Fibroblast of villous mesenchyme (primary cell): Measurements from ENCODE around the gene GPATCH2. TPM values are rescaled to one million over a fixed set of nuclear protein-coding genes. Genes with fewer than 3 reads are reported as not detected.
A peak's percentile ranks its signal among the peaks of the same experiment; 100 is the strongest.

Experiments
- DNase-seq: peaks from one replicate; pipeline ENCODE4 v3.0.0-alpha.2; 2010; ENCODE audit warnings: low read depth
- H3K4me3 ChIP-seq: 2 replicates; pipeline ENCODE4 v1.5.1; 2011; ENCODE audit warnings: low read depth, mild to moderate bottlenecking, low read length
- CTCF ChIP-seq: IDR thresholded peaks from 2 replicates; pipeline ENCODE4 v1.5.1; 2012; ENCODE audit warnings: low read depth, mild to moderate bottlenecking, low read length; ENCODE audit not compliant: insufficient read depth
- total RNA-seq: library from RNA; depleted of rRNA; stranded (reverse); fragments of >200 nt; gene quantifications from 2 replicates; pipeline ENCODE4 v1.2.3, GENCODE V29; 2012

Gene GPATCH2
- total RNA-seq, 1 donor = 28.1 TPM

GRCh38 chr1:217522277-217522676, 108.6 kb downstream of the GPATCH2 start:
- DNase-seq = no peak
- no peak overlapping the region for H3K4me3 ChIP-seq
- TF ChIP-seq CTCF = peak; percentile 13

GRCh38 chr1:217521317-217521716, 109.6 kb downstream of the GPATCH2 start:
- DNase-seq = peak; percentile 30
- H3K4me3 ChIP-seq = no peak overlapping the region
- TF ChIP-seq CTCF = no peak

DNA sequence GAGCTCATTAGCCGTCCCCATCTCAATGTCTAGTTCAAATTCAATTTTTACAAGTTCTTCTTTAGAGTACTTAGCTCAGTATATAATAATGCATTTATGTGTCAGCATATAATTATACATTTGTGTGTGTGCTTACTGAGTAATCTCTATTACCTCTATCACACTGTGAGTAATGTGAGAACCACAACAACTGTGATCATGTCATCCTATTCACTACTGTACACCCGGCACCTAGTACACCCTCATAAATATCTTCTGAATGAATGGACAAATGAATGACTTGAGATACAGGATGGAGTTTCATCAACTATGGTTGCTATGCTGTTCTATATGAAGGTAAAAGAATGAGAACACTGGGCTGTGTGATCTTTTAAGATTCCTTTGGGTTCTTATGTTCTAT, 124.0 kb downstream of the GPATCH2 start:
- H3K4me3 ChIP-seq = no peak overlapping the region
- no peak for DNase-seq
- TF ChIP-seq CTCF = no peak

GRCh38 chr1:217498209-217498608, 132.7 kb downstream of the GPATCH2 start:
- DNase-seq = no peak
- no peak for TF ChIP-seq CTCF
- no peak overlapping the region for H3K4me3 ChIP-seq

DNA sequence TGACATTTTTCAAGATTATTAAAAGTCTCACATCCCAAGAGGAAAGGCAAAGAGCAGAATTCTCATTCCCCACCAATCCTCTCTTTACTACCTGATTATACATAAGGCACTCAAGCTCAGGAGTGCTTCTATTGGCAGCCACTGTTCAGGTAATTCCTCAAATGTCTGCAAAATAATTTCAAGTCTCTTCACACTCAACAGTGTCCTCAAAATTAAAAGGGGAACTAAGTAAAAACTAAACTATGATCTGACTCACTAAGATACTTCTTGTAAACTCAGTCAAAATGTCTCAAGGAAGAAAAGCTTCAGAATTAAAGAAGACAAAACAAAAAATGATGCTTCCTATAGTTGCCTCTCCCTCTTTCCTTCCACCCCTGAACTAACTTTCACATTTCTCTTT, 135.6 kb downstream of the GPATCH2 start:
- no peak for DNase-seq
- no peak for TF ChIP-seq CTCF
- no peak overlapping the region for H3K4me3 ChIP-seq

- no peak for DNase-seq
- no peak overlapping the region for H3K4me3 ChIP-seq
- TF ChIP-seq CTCF = no peak
Measured at GRCh38 chr1:217494767-217495166, 136.1 kb downstream of the GPATCH2 start.

DNA sequence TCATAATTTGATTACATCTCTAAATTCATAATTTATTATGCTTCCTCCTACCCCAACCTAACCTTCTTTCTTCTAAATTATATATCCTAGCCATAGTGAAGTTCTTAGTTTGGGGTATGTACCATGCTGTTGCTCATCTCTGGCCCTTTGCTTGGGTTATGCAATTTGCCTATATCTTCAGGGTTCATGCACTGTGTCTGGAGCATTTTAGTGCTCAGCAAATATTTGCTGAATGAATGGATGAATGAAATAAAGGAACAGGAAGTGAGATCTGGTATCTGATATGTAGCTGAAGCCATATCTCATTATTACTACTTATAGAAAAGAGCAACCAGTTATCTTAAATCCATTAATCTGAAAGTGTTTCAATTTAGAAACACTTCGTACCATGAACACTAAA, 137.6 kb downstream of the GPATCH2 start:
- TF ChIP-seq CTCF = no peak
- peak; percentile 47 for DNase-seq
- no peak overlapping the region for H3K4me3 ChIP-seq
